GM21786 (cell line): Measurements from ENCODE around the gene TUSC7.

Experiments
- ATAC-seq: cut with Tn5 transposase; IDR thresholded peaks from one replicate; pipeline ENCODE4 v1.9.1; 2021; ENCODE audit not compliant: unreplicated experiment

The TUSC7 gene

DNA sequence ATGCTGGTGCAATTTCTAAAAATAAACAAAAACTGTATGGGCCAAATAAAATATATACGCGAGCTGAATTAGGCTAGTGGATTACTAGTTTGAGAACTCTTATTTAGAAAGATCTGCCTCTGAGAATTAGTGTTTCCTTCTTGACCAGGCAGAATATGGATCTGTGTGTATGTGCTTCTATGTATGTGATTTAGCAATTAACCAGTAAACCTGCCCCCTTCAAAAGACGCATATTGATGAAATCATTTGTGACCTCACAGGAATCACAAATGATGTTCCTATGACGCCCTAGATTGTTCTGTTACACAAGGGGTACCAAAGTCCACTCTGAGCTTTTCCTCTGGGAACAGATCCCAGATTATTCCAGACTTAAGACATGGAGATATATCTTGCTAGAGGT is at the start of gene TUSC7:
Gene TUSC7, plus strand, starts transcription at position 301 of the 400 bp plus-strand sequence.
- ATAC-seq = no peak

- no peak for ATAC-seq
Measured at GRCh38 chr3:116661196-116661595, 48.4 kb upstream of the TUSC7 start.

DNA sequence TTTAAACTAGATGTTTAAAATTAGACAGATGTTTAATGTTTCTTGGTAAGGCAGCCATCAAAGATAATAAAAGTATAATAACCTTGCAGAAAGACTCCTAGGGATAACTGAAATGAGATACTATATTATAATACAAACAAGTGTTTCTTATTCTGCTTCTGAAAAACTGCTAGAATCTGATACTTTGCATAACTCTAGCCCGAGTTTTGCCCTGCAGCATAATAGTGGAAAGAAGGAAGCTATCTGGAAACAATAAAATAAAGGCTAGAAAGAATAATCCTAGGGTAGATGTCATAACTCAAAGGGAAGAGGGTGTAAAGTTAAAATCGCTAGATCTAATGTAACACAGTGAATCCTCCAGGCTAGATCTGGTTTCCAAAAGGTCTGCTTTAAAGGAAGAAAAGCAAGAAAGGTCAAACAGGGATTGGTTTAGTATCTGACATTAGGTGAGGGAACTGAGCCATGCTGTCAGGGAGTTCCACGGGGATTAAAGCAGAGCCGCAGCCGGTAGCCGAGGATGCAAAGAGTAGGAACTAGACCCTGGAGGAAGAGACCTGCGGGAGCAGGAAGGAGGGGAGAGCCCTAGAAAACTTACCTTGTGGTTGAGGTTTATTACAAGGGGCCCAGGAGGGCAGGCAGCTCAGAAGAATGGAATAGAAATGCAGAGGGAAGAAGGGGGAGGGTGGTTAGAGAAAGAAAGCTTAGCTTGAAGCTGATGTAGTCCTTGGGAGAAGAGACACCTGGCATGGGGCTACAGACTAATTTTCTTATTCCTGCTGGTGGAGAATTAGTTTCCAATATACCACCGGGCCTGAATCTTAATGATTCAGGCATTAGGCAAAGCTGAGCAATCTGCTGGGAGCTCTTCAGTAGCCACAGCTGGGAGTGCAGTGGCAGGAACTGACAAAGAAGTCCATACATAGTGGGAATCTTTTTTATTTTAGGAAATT is 46.1 kb upstream of the TUSC7 start:
- ATAC-seq = no peak

GRCh38 chr3:116667324-116667723 is 42.3 kb upstream of the TUSC7 start:
- ATAC-seq = no peak

DNA sequence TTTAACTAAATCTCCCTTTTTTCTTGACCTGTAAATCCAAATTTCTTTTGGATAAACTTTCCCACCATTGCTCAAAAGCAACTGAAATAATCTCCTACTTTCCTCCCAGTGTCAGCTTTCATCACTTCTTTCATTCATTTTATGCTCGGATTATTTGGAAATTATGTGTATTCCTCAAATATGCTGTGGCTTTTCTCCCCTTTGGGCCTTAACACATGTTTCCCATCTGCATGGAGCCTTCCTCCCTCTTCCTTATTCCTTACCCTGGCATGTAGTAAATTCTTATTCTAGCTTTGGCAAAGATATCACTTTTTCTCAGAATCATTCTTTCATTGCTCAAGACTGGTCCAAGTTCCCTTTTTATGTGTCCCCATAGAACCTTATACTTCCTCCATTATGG is 41.8 kb upstream of the TUSC7 start:
- no peak for ATAC-seq

DNA sequence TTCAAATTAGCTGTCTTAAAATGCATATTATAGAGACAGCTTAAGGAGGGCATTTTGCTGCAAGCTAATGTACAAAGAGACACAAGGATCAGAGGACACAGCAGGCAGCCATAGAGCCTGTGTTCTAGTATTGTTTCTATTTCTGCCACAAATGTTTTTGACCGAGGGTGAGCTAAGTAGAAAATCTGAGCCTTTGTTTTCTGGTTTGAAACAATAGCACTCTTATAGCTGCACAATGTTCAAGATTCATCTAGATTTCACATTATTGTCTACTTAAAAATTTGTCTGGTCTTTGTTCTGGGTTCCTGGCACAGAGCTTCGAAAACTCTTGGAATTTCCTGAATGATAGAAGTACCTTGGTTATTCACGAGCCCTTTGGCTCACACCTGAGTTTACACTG is 40.0 kb upstream of the TUSC7 start:
- ATAC-seq = no peak

DNA sequence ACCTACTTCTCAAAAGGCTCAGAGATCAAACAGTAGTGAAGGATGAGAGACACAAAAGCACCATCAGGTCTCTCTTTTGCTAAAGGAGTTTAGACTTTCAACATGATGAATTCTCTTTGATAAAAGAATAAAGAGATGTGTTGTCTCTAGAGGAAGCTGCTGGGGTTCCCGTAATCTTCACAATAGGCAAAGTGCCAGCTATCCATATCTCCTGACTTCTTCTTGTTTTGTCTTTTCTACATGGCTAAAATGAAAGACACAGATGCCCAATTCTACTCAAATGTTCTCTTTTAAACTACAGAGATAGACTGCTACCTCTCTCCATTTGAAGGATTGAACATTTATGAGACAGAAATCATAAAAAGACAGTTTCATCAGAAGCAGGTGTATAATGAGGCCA is 38.4 kb upstream of the TUSC7 start:
- no peak for ATAC-seq

- ATAC-seq = no peak
Measured at GRCh38 chr3:116678853-116679252, 30.7 kb upstream of the TUSC7 start.

GRCh38 chr3:116691041-116691440 is 18.5 kb upstream of the TUSC7 start:
- ATAC-seq = no peak

- ATAC-seq = no peak
Measured at GRCh38 chr3:116701070-116701469, 8.5 kb upstream of the TUSC7 start.

GRCh38 chr3:116702334-116702733 is 7.2 kb upstream of the TUSC7 start:
- no peak for ATAC-seq

- ATAC-seq = no peak
Measured at GRCh38 chr3:116707531-116707930, 2.0 kb upstream of the TUSC7 start.

GRCh38 chr3:116716490-116716889 is 6.9 kb downstream of the TUSC7 start:
- no peak for ATAC-seq

DNA sequence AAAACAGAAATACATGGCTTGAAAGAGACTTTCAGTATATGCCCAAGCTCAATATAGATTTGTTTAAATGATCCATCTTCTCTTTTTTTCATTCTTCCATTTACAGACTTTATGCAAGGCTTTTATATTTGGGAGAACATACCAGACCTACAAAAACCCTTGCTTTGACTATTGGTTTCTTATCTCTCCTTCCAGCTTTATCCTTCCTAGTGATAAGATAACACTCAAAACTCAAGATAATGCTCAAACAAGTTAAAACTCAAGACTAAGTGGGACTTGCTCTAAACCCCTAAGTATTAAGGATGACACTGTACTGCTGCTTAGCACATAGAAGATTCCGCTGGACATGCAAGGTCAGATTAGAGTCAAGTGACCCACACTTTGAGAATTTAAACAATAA is 8.0 kb downstream of the TUSC7 start:
- no peak for ATAC-seq

- no peak for ATAC-seq
Measured at GRCh38 chr3:116728454-116728853, 18.9 kb downstream of the TUSC7 start.

DNA sequence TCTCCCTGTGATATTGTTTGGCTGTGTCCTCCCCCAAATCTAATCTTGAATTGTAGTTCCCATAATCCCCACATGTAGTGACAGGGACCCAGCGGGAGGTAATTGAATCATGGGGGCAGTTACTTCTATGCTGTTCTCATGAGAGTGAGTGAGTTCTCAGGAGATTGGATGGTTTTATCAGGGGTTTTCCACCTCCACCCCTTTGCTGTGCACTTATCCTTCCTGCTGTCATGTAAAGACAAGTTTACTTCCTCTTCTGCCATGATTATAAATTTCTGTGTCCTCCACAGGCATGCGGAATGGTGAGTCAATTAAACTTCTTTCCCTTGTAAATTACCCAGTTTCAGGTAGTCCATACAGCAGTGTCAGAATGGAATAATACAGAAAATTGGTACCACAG is 24.7 kb downstream of the TUSC7 start:
- no peak for ATAC-seq

DNA sequence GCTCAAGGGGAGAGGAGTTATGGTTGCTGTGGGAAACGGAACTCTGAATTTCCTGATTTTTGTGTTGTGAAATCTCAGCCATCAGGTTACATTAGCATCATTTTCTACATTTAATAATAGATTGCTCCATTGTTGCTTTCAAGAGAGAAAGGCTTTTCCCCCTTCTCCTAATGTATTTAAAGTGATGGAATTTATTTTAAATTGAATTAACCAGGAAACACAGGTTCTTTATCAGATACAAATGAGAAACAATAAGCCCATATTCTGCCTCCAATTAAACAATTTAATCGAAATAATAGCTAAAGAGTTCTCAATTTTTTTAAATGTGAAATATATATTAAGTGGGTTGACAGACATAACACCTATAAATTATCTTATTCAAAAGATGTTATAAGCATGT is 30.1 kb downstream of the TUSC7 start:
- no peak for ATAC-seq

DNA sequence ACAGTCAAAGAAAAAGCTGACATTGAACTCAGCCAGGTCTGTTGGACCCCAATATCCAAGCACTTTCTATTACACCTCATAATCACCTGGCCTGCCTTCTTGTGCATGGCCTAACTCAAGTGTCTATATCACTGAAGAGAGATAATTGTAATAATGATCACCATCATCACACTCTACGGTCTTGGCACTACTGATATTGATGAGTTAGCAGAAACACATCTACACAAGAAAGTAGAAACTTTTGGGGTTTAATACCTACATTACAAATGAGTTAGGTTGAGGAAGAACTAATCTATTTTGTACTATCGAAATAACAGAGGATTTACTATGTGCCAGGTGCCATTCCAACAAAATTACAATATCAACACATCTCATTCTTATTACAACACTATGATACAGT is 30.7 kb downstream of the TUSC7 start:
- ATAC-seq = no peak

GRCh38 chr3:116741467-116741866 is 31.9 kb downstream of the TUSC7 start:
- no peak for ATAC-seq

GRCh38 chr3:116743062-116743461 is 33.5 kb downstream of the TUSC7 start:
- ATAC-seq = no peak

DNA sequence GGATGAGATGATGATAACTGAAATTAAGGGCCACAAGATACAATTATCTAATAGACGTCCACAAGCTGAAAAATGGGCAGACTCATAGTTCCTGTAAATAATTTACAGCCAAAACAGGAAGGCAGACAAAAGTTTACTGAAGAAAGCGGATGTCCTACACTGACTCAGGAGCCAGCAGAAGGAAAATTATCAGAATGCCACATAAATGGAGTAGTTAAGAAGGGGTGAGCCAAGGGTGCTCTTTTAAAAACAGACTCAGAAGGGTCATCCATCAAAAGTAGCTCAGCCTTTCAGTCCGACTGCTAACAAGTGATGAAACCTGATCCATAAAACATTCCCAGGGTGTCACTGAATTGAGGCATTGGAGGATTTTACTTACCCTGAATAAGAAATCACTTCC is 39.8 kb downstream of the TUSC7 start:
- ATAC-seq = no peak

DNA sequence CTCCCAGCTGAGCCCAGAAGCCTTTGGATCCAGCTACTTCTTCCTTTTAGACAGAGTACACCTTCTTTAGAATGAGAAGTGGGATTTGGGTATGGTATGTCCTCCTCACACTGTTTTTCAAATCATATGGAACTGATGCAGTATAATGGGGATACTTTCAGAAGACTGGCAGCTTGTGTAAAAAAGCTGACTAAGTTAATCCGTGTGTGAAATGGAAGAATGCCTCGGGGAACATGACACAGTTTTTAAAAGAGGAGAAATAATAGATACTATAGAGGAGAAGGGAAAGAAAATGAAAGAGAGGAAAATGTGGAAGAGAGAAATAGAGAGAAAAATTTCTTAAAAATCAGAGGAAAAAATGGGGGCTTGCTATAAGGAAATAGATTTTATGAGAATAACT is 47.7 kb downstream of the TUSC7 start:
- no peak for ATAC-seq

GRCh38 chr3:116759316-116759715 is 49.7 kb downstream of the TUSC7 start:
- ATAC-seq = no peak
